ENCODE data around the gene EDC3. TPM values are rescaled to one million over a fixed set of nuclear protein-coding genes. Genes with fewer than 3 reads are reported as not detected.

EDC3 gene, protein sequence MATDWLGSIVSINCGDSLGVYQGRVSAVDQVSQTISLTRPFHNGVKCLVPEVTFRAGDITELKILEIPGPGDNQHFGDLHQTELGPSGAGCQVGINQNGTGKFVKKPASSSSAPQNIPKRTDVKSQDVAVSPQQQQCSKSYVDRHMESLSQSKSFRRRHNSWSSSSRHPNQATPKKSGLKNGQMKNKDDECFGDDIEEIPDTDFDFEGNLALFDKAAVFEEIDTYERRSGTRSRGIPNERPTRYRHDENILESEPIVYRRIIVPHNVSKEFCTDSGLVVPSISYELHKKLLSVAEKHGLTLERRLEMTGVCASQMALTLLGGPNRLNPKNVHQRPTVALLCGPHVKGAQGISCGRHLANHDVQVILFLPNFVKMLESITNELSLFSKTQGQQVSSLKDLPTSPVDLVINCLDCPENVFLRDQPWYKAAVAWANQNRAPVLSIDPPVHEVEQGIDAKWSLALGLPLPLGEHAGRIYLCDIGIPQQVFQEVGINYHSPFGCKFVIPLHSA
- total RNA-seq, result 10.6 and 14.0 TPM in 2 replicates

DNA sequence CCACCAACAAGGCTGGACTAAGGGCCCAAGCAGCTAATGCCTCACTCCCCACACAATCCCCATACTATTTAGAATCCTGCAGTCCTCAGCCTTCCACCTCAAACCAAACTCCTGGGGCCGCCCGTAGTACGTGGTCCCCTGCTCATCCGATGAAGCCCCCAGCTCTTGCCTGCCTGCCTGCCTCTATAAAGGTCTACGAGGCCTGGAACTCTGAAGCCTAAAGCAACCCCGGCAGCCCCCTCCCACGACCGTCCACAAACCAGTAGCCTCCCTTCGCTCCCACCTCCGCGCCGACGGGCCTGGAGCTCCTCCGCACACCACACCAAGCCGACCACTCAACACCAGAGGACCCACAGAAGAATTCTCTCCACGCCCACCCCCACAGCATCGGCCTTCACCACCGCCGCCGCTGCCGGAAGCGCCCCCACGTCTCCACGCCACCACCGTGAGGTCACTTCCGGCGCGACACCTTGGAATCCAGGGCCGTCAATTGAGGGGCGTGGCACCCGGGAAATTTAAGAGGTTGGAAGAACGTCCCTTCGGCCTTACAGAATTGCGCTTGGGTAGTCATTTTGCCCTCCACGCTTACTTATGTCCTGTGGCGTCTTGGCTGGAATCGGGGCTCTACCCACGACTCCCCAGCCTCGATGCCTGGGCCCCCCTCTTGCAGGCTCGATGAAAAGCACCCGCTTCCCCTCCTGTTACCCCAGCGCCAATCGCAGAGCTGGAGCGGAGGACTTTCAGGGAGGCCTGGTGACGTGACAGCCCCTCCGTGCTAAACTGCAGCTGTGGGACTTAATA is at the start of gene EDC3:
TSS of gene EDC3 (minus strand) at position 428 of the 801 bp plus-strand sequence. CDS start 20,900 bp downstream, outside the sequence.

DNA sequence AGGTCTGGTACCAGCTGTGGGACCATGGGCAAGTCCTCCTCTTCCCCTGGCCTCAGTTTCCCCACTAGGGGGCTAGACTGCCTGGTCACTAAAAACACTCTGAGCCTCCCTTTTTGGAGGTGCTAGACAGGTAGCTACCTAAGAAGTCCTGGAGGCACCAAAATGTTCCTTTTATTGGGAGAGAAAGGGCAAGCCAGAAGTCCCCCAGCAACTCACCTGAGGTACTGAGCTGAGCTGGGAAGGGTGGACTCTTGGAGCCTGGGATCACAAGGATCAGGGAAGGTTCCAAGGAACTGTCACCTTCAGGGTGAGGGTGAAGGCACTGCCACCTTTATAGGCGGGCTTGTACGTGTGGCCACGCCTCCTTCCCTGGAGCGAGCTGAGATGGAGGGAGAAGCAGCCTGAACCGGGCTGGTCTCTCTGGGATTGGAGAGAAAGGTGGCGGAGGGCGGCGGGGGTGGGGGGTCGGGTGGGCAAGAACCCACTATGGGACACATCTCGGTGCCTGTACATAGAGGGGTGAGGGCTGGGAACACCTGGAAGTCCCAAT is 29.5 kb upstream of the EDC3 start, which contains the start of gene CYP1A1:
TSS of gene CYP1A1 (minus strand) at position 304 of the 550 bp plus-strand sequence. CDS start 2,431 bp downstream, outside the sequence.

DNA sequence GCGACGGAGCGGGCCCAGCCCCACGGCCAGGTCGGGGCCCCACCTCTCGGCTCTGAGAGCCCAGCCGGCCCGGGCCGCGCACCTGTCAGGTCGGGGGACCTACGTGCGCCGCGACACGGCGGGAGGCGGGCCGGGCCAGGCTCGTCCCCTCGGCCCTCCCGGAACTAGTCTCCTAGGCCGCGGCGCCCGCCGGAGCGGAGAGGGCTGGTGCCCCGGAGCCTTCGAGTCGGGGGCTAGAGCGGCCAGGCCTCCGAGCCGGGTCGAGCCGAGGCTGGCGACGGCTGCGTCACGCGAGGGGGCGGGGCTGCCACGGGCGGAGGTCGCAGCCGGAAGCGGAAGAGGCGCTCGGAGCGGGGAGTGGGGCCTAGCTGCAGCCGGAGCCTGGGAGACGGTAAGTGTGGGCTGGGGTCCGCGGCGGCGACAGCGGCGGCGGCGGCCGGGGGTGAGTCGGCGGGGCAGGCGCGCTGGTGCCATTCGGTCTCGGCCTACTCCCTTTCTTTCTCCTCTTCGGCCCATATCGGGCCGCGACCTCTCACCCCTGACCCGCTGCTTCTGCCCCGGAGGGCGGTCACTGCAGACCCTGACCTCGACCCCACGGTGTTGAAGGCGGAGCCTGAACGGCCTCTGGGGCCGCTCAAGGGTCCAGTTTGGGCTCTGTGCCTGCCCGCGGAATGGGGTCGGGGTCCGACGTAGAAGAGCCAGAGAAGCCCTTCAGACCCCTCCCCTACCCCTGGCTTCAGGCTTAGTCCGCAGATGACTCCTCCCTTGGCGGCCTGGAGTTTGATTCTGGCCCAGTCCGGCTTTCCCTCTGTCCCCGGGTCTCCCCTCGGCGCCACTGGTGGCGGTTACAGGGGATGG is 80.1 kb downstream of the EDC3 start, which contains the start of gene CLK3:
TSS of gene CLK3 (plus strand) at position 329 of the 858 bp plus-strand sequence. CDS start 3,361 bp downstream, outside the sequence.

Other genes starting within 250 kb of the EDC3 start
- gene UBL7, start 234.9 kb downstream of the EDC3 start, total RNA-seq, result 31.4 and 57.7 TPM in 2 replicates
- gene ARID3B, start 154.8 kb downstream of the EDC3 start, total RNA-seq, result 5.5 and 5.7 TPM in 2 replicates
- gene CLK3, start 80.2 kb downstream of the EDC3 start, total RNA-seq, result 75.8 and 88.2 TPM in 2 replicates
- gene CYP1A1, start 29.5 kb upstream of the EDC3 start, total RNA-seq, result 0.11 TPM in 1 of 2 replicates, not detected in the other
- not detected in 2 replicates for gene CYP1A2, start 52.8 kb upstream of the EDC3 start, total RNA-seq
- gene CSK, start 86.1 kb upstream of the EDC3 start, total RNA-seq, result 20.3 and 27.1 TPM in 2 replicates
- gene LMAN1L, start 116.8 kb upstream of the EDC3 start, total RNA-seq, result 0.11 TPM in 1 of 2 replicates, not detected in the other
- not detected in 2 replicates for gene CPLX3, start 130.6 kb upstream of the EDC3 start, total RNA-seq
- 6.3 and 8.2 TPM in 2 replicates for gene ULK3, start 147.1 kb upstream of the EDC3 start, total RNA-seq
- 29.8 and 54.7 TPM in 2 replicates for gene SCAMP2, start 177.3 kb upstream of the EDC3 start, total RNA-seq
- 36.5 and 63.0 TPM in 2 replicates for gene MPI, start 194.0 kb upstream of the EDC3 start, total RNA-seq
- gene FAM219B, start 210.8 kb upstream of the EDC3 start, total RNA-seq, result 30.1 and 31.4 TPM in 2 replicates
- 23.9 and 32.9 TPM in 2 replicates for gene COX5A, start 242.0 kb upstream of the EDC3 start, total RNA-seq